Neural crest cell (in vitro differentiated cells): ENCODE results near the gene GFRA3. TPM values are rescaled to one million over a fixed set of nuclear protein-coding genes. Genes with fewer than 3 reads are reported as not detected.
"Not testable (repeated sequence)": the region's sequence is repeated elsewhere in the genome, so short reads cannot be mapped to it uniquely, and the experiment has no call there.

Source experiments
- DNase-seq: peaks from one replicate; pipeline ENCODE4 v3.0.0; 2021; ENCODE audit warnings: low read depth, mixed read lengths, low spot score
- H3K27ac Mint-ChIP-seq: one replicate; pipeline ENCODE4 v1.8.0; 2021; ENCODE audit warnings: mild to moderate bottlenecking, mixed read lengths; ENCODE audit not compliant: unreplicated experiment
- H3K27me3 Mint-ChIP-seq: 2 replicates; pipeline ENCODE4 v1.8.0; 2021; ENCODE audit warnings: low read depth, mild to moderate bottlenecking, mixed read lengths
- H3K36me3 Mint-ChIP-seq: 2 replicates; pipeline ENCODE4 v1.8.0; 2021; ENCODE audit warnings: low read depth, mild to moderate bottlenecking, mixed read lengths
- H3K4me1 Mint-ChIP-seq: 2 replicates; pipeline ENCODE4 v1.8.0; 2021; ENCODE audit warnings: mixed read lengths
- H3K4me3 Mint-ChIP-seq: one replicate; pipeline ENCODE4 v1.8.0; 2021; ENCODE audit warnings: mild to moderate bottlenecking, mixed read lengths
- H3K9me3 Mint-ChIP-seq: 2 replicates; pipeline ENCODE4 v1.8.0; 2021; ENCODE audit warnings: mixed read lengths
- long read RNA-seq: library from polyadenylated mRNA; unstranded; transcript quantifications from one replicate; pipeline ENCODE4 v2.0.0, GENCODE V29; 2020
- total RNA-seq: library from RNA; stranded (reverse); gene quantifications from 2 replicates; pipeline ENCODE4 v1.2.1, GENCODE V29; 2021
- TF ChIP-seq, protein P1 (sequence below): fragments of 200-600 bp; sonication (generic); conservative IDR thresholded peaks from 2 replicates; pipeline ENCODE4 v1.5.0; 2021; ENCODE audit warnings: antibody characterized with exemption, mild to moderate bottlenecking

The GFRA3 gene, protein sequence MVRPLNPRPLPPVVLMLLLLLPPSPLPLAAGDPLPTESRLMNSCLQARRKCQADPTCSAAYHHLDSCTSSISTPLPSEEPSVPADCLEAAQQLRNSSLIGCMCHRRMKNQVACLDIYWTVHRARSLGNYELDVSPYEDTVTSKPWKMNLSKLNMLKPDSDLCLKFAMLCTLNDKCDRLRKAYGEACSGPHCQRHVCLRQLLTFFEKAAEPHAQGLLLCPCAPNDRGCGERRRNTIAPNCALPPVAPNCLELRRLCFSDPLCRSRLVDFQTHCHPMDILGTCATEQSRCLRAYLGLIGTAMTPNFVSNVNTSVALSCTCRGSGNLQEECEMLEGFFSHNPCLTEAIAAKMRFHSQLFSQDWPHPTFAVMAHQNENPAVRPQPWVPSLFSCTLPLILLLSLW
- 8.5 and 9.7 TPM in 2 replicates for total RNA-seq
- long read RNA-seq: 0 reads

DNA sequence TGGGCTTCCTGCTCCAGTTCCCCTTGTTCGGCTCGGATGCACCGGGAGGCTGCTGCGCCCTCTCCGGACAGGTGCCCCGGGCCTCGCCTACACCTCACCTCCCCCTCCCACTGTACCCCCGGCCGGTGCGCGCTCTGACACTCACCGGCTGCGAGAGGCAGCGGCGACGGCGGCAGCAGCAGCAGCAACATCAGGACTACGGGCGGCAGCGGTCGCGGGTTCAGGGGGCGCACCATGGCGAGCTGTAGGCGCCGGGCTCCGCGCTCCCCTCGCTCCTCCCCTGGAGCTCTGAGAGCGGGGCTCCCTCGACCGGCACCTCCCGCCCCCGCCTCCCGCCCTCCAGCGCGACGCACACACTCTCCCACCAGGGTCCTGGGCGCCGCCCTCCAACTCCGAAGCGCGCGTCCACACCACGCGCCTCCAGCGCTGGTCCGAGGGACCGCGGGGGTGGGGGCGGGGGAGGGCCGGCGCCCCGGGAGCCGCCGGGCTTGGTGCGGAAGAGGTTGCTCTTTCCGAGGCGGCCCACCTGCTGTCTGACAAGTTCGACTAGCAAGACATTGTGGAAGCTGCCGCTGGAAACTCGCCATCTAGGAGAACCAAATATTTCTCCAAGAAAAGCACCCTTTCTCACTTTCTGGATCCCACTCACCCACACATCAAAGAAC lies at the start of gene GFRA3:
GFRA3 (minus strand) TSS at position 433 of the 665 bp plus-strand sequence; CDS start at position 236, 197 bp downstream.
- H3K9me3 Mint-ChIP-seq: peaks cover 2% of the 10 kb centered on the region
- H3K4me1 Mint-ChIP-seq: peaks cover 24% of the 10 kb centered on the region
- H3K4me3 Mint-ChIP-seq: peak within 1 kb of the TSS; percentile 77
- peak; percentile 17 for DNase-seq
- H3K27me3 Mint-ChIP-seq: peaks cover 30% of the 10 kb centered on the region
- no peaks in the 10 kb centered on the region for H3K36me3 Mint-ChIP-seq
- no peak within 1 kb of the TSS for H3K27ac Mint-ChIP-seq
- TF ChIP-seq, protein P1, sequence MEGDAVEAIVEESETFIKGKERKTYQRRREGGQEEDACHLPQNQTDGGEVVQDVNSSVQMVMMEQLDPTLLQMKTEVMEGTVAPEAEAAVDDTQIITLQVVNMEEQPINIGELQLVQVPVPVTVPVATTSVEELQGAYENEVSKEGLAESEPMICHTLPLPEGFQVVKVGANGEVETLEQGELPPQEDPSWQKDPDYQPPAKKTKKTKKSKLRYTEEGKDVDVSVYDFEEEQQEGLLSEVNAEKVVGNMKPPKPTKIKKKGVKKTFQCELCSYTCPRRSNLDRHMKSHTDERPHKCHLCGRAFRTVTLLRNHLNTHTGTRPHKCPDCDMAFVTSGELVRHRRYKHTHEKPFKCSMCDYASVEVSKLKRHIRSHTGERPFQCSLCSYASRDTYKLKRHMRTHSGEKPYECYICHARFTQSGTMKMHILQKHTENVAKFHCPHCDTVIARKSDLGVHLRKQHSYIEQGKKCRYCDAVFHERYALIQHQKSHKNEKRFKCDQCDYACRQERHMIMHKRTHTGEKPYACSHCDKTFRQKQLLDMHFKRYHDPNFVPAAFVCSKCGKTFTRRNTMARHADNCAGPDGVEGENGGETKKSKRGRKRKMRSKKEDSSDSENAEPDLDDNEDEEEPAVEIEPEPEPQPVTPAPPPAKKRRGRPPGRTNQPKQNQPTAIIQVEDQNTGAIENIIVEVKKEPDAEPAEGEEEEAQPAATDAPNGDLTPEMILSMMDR: no peak

DNA sequence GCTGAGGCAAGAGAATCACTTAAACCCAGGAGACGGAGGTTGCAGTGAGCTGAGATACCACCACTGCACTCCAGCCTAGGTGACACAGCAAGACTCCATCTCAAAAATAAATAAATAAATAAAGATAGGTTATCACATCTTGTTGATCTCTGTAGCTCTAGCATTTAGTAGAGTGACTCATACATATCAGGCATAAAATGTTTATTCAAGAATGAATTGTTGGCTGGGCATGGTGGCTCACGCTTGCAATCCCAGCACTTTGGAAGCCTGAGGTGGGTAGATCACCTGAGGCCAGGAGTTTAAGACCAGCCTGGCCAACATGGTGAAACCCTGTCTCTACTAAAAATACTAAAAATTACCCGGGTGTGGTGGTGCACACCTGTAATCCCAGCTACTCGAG lies 43.8 kb upstream of the GFRA3 start:
- not testable (repeated sequence) for DNase-seq, H3K27ac Mint-ChIP-seq, H3K4me1 Mint-ChIP-seq, H3K9me3 Mint-ChIP-seq, H3K36me3 Mint-ChIP-seq, H3K27me3 Mint-ChIP-seq, H3K4me3 Mint-ChIP-seq

DNA sequence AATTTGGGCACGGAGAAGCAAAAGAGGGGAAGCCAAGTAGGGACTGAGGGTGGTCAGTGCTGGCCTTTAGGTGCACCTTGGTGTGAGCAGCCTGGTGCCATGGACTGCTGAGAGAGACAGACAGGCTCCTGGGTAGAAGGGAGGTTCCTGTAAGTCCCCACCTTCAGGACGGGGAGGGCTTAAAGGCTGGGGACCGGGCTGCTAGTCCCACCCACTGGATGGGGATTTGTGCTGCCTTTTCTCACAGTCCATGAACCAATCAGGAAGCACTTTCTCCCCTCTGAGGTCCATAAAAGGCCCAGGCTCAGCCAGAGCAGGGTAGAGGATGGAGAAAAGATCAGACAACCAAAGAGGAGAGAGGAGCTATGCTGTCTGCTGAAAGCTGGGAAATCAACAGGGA lies 41.9 kb upstream of the GFRA3 start:
- no peak for DNase-seq
- Mint-ChIP-seq H3K36me3 (peaks cover 10% of the 10 kb centered on the region), H3K4me1 (no peaks in the 10 kb centered on the region), H3K27me3 (no peaks in the 10 kb centered on the region), H3K9me3 (no peaks in the 10 kb centered on the region), H3K27ac (no peak overlapping the region), H3K4me3 (no peak overlapping the region)
- TF ChIP-seq, protein P1: no peak

DNA sequence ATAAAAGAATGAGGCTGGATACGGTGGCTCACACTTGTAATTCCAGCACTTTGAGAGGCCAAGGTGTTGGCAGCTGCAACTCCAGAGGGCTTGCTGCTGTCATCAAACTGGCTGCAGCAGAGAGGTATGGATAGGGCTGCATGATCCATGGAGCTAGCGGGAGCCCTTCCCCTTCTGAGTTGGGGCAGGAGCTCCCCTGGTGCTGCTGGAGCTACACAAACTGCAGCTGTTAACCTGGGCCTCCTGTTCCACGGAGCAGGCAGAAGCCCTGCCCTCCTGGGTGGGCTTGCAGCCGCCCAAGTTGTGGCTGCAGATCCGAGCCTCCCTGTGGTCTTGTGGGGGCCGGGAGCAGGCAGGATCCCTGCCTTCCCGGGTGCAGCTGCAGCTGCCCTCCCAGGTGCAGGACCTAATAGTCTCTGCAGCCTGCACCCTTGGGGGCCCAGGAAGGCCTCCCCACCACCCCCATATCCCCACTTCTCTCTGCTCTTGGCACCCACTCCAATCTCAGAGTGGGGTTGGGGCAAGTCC lies 41.4 kb upstream of the GFRA3 start:
- Mint-ChIP-seq H3K4me1 (no peaks in the 10 kb centered on the region), H3K36me3 (peaks cover 10% of the 10 kb centered on the region), H3K9me3 (no peaks in the 10 kb centered on the region), H3K4me3 (no peak overlapping the region), H3K27me3 (no peaks in the 10 kb centered on the region), H3K27ac (no peak overlapping the region)
- DNase-seq: no peak
- TF ChIP-seq, protein P1: no peak

DNA sequence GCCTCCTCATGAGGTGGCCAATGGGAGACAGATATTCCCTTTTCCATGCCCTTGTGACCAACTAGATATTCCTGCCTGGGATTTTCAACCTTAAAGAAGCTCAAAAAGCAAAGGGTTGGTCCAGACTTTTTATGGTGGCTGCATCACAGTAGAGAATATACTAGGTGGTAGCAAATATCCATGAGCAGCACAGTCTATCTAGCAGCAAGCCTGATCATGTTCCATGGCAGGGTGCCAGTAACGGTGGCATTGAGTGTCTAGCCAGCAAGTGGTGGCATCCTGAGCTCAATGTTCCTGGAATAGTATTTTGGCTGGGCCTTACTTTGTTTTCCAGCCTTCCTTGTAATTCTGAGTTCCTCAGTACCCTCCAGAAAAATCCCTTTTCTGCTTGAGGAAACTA lies 31.4 kb upstream of the GFRA3 start:
- no peak for DNase-seq
- Mint-ChIP-seq H3K4me3 (no peak overlapping the region), H3K4me1 (no peaks in the 10 kb centered on the region), H3K27ac (no peak overlapping the region), H3K9me3 (no peaks in the 10 kb centered on the region), H3K27me3 (no peaks in the 10 kb centered on the region), H3K36me3 (peaks cover 9% of the 10 kb centered on the region)
- TF ChIP-seq, protein P1: no peak

DNA sequence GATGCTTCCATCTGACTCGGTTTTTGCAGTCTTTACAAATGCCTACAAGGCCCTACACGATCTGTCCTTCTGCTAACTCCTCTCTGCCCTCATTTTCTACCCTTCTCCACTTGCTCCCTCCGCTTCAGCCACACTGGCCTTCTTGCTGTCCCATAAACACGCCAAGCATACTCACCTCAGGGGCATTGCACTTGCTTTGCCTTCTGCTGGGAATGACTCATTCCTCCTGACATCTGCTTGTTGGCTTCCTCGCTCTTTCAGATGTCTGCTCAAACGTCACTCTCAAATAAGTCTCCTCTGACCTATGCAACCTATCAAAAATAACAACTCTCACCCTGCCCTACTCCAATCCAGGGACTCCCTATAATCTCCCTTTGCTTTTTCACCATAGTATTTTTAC lies 29.0 kb upstream of the GFRA3 start:
- Mint-ChIP-seq H3K27ac (no peak overlapping the region), H3K27me3 (no peaks in the 10 kb centered on the region), H3K9me3 (no peaks in the 10 kb centered on the region), H3K36me3 (peaks cover 19% of the 10 kb centered on the region), H3K4me3 (no peak overlapping the region), H3K4me1 (no peaks in the 10 kb centered on the region)
- TF ChIP-seq, protein P1: no peak
- DNase-seq: no peak
